HepG2 (cell line): Measurements from ENCODE around the gene AP1AR. TPM values are rescaled to one million over a fixed set of nuclear protein-coding genes. Genes with fewer than 3 reads are reported as not detected.

Source experiments
- ATAC-seq: fragments of 200-7000 bp; cut with Tn5 transposase; 3 replicates; pipeline ENCODE4 v1.9.1; 2020; ENCODE audit warnings: mild to moderate bottlenecking, moderate library complexity
- BruUV-seq: library from RNA; stranded (reverse); fragments of 400-500 nt; replicated peaks from 2 replicates; lab custom pipeline; 2021; lab: Mats Ljungman, UMichigan
- CTCF ChIA-PET: fragments of 300-600 bp; formaldehyde crosslinking; extraction: SDS; loops from one replicate; lab custom pipeline; 2021; ENCODE audit warnings: low total read pairs, inconsistent platforms, low intra/inter-chr PET ratio; lab: Yijun Ruan, JAX
- POLR2A ChIA-PET: fragments of 350-600 bp; sonication (Branson Sonifier 250); formaldehyde crosslinking; loops from one replicate; lab custom pipeline; 2020; ENCODE audit warnings: antibody characterized with exemption, inconsistent platforms; lab: Yijun Ruan, JAX
- DNase-seq: peaks from one replicate; pipeline ENCODE4 v3.0.0-alpha.2; 2015; ENCODE audit warnings: low spot score
- FAIRE-seq: peaks from 3 replicates; lab custom pipeline; 2011; peaks lifted over from hg19 to GRCh38; lab: Jason Lieb, UNC
- H2AFZ ChIP-seq: one replicate; pipeline ENCODE4 v1.6.1; 2011; ENCODE audit warnings: low read length, inconsistent platforms
- H3K27ac ChIP-seq: fragments of 300-600 bp; 3 replicates; pipeline ENCODE4 v1.8.0; 2011; ENCODE audit warnings: mixed run types, mild to moderate bottlenecking, mixed read lengths, low read length, inconsistent platforms; ENCODE audit not compliant: insufficient read depth; ENCODE audit errors: extremely low read length
- H3K27me3 ChIP-seq, 2 experiments: fragments of 200-600 bp in 1 of 2; 2 replicates in 1 of 2; 3 replicates in 1 of 2; pipeline versions ENCODE4 v1.6.0 to v1.8.0; 2011; ENCODE audit warnings: low read length in 2 of 2, mild to moderate bottlenecking in 2 of 2, moderate library complexity in 2 of 2, inconsistent platforms in 1 of 2; ENCODE audit not compliant: insufficient read depth in 2 of 2, control insufficient read depth in 1 of 2
- H3K36me3 ChIP-seq, 2 experiments: fragments of 200-600 bp in 1 of 2; replicated peaks in 1 of 2; 2 replicates in 1 of 2; 3 replicates in 1 of 2; pipeline versions ENCODE4 v1.5.1 to v1.8.0; 2011; ENCODE audit warnings: low read length in 2 of 2, inconsistent platforms in 1 of 2; ENCODE audit not compliant: insufficient read depth in 2 of 2, control insufficient read depth in 1 of 2
- H3K4me1 ChIP-seq: 2 replicates; pipeline ENCODE4 v1.5.1; 2012; ENCODE audit warnings: low read length, inconsistent platforms; ENCODE audit not compliant: insufficient read depth
- H3K4me2 ChIP-seq: 2 replicates; pipeline ENCODE4 v1.6.0; 2011; ENCODE audit warnings: low read depth, low read length, inconsistent platforms
- H3K4me3 ChIP-seq, 3 experiments: fragments of 200-600 bp in 1 of 3; sonication (generic), shearing (Covaris generic) in 1 of 3; replicated peaks in 1 of 3; 2 replicates each; pipeline ENCODE4 v1.5.1; 2011 to 2016; ENCODE audit warnings: low read length in 3 of 3, inconsistent platforms in 2 of 3, low read depth in 2 of 3, mild to moderate bottlenecking in 2 of 3, control low read depth in 1 of 3, mixed read lengths in 1 of 3; ENCODE audit not compliant: insufficient read depth in 1 of 3
- H3K79me2 ChIP-seq: one replicate; pipeline ENCODE4 v1.6.1; 2011; ENCODE audit warnings: low read length, inconsistent platforms; ENCODE audit not compliant: insufficient read depth
- H3K9ac ChIP-seq: 2 replicates; pipeline ENCODE4 v1.6.0; 2011; ENCODE audit warnings: mild to moderate bottlenecking, low read depth, low read length, inconsistent platforms; ENCODE audit not compliant: insufficient read depth
- H3K9me3 ChIP-seq: 2 replicates; pipeline ENCODE4 v1.5.1; 2012; ENCODE audit warnings: mild to moderate bottlenecking, low read length
- H4K20me1 ChIP-seq: 2 replicates; pipeline ENCODE4 v1.6.0; 2011; ENCODE audit warnings: inconsistent platforms, mild to moderate bottlenecking, low read length, moderate library complexity; ENCODE audit not compliant: insufficient read depth
- FOXC1 ChIP-seq: sonication (generic); formaldehyde crosslinking; IDR thresholded peaks from 2 replicates; pipeline ENCODE4 v1.8.0; 2022; ENCODE audit warnings: mild to moderate bottlenecking, missing genetic modification reagents, borderline replicate concordance
- MATR3 ChIP-seq: sonication (generic); formaldehyde crosslinking; IDR thresholded peaks from 2 replicates; pipeline ENCODE4 v1.4.0; 2020; ENCODE audit warnings: missing genetic modification reagents
- MEF2D ChIP-seq: sonication (generic); formaldehyde crosslinking; IDR thresholded peaks from 2 replicates; pipeline ENCODE4 v1.5.1; 2020; ENCODE audit warnings: mild to moderate bottlenecking, missing genetic modification reagents
- ZFP36L1 ChIP-seq: sonication (generic); formaldehyde crosslinking; IDR thresholded peaks from 2 replicates; pipeline ENCODE4 v1.8.0; 2022; ENCODE audit warnings: mild to moderate bottlenecking, missing genetic modification reagents, moderate library complexity
- ZNF557 ChIP-seq: sonication (generic); formaldehyde crosslinking; IDR thresholded peaks from 2 replicates; pipeline ENCODE4 v1.4.0; 2020; ENCODE audit warnings: missing genetic modification reagents
- WGBS: methylation state at CpG from one replicate; pipeline ENCODE4 v1.1.6; 2017; ENCODE audit warnings: low lambda C conversion rate; 5-methylcytosine and 5-hydroxymethylcytosine counted together
- in situ Hi-C: cut with HindIII; loops from 2 replicates; pipeline ENCODE4 v1.10.0; 2017; ENCODE audit warnings: low pct_unique_long_range_greater_than_20kb; ENCODE audit not compliant: extremely low pct_ligation_motif_present
- intact Hi-C: fragments of 100-400 bp; cut with micrococcal nuclease; formaldehyde crosslinking; loops from one replicate; pipeline ENCODE4 v1.10.0; 2022; ENCODE audit not compliant: unreplicated experiment
- polyA plus RNA-seq, 8 experiments: library from polyadenylated mRNA; depleted of rRNA in 3 of 8; stranded (reverse) in 7 of 8; unstranded in 1 of 8; fragments of >200 nt; fragmentation: Illumina TruSeq in 4 of 8; extraction: Trizol in 4 of 8; gene quantifications; 2 replicates each; pipeline versions ENCODE4 v1.2.1 to v1.2.3, GENCODE V29; 2011 to 2016; ENCODE audit warnings: low read depth in 4 of 8, missing spikeins in 1 of 8, mixed read lengths in 1 of 8; ENCODE audit not compliant: insufficient read depth in 1 of 8
- total RNA-seq, 5 experiments: library from RNA; depleted of rRNA; stranded (reverse); fragments of >200 nt; fragmentation: Illumina TruSeq; extraction: Trizol; gene quantifications; 2 replicates each; pipeline ENCODE4 v1.2.3, GENCODE V29; 2016; ENCODE audit warnings: low read depth in 1 of 5

Gene AP1AR
- total and polyA plus RNA-seq, 2 of the 13 experiments (the other 11 are each of a cell fraction or from before 2014, with no cell fraction given), result 24.9 to 39.9 TPM

DNA sequence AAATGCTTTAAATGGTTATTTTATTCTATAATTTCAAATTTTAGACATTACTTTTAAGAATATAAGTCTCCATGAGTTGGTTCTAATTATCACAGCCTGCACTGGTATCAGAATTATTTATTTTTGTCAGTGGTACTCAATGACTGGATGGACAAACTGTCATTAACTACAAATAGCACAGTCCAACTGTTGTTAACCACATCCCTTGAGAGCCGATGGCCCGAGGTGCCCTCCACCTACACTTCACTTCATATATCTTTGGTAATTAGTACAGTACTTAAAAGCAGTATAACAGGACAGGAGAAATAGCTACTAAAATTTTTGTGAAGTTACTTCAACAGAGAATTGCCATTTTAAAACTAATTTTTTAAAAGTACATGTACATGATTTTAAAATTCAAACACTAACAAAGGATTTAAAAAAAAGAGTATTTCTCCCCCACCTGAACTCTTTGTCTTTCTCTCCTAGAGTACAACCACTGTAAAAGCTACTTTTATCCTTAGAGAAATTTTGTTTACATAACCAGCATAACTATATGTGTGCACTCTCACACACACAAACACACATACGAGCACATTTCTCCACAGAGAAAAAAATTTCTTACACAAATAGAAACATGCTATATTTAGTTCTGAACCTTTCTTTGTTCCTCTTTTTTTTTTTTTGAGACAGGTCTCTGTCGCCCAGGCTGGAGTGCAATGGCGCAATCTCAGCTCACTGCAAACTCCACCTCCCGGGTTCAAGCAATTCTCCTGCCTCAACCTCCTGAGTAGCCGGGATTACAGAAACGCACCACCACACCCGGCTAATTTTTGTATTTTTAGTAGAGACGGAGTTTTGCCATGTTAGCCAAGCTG, 47.7 kb downstream of the AP1AR start (continued):
- TF ChIP-seq ZFP36L1 (CRISPR knock-in tag) (no peak), MATR3 (CRISPR knock-in tag) (no peak), FOXC1 (CRISPR knock-in tag) (no peak)

DNA sequence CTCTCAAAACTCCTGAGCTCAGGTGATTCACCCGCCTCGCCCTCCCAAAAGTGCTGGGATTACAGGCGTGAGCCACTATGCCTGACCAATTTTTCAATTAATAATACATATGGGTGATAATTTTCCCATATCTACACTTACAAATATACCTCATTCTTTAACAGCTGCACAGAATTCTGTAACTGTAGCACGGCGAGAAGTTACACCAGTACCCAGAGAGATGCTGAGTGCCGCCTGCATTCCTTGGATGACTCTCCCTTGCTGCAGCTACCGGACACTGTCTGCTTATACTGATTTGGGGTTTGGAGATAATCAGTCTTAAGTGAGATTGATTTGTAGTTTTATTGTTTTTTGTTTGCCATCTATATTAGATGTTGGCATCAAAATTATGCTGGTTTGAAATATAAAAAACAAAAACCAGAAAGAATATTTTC, 48.3 kb downstream of the AP1AR start:
- Histone ChIP-seq H3K9ac (no peak overlapping the region), H3K9me3 (no peaks in the 10 kb centered on the region), H3K36me3 (peaks cover 0 to 3% of the 10 kb centered on the region in 2 experiments; a peak in 1 of 5 replicates), H3K4me3 (no peak overlapping the region), H3K79me2 (no peaks in the 10 kb centered on the region), H3K4me1 (peaks cover 47% of the 10 kb centered on the region), H3K27ac (no peak overlapping the region), H2AFZ (no peak overlapping the region), H3K4me2 (peak overlapping the region; percentile 7; the same call in 1 of the 2 replicates), H4K20me1 (no peaks in the 10 kb centered on the region), H3K27me3 (no peaks in the 10 kb centered on the region)
- BruUV-seq, result no TSS peak
- in situ Hi-C loops, result no loop called here
- POLR2A ChIA-PET, result interaction anchor here (0.8 kb wide), 1 partner anchor 48 kb away, joined by 5 read pairs; the partner anchor contains the start of gene AP1AR
- FAIRE-seq (no peak), DNase-seq (no peak), ATAC-seq (no peak)
- WGBS, result 98% methylated on average over 7 of the region's 7 CpGs
- CTCF ChIA-PET, result no interaction called here
- no peak for TF ChIP-seq ZNF557
- TF ChIP-seq MEF2D (CRISPR knock-in tag), result 0 out of 2 replicates have a peak, but pooled peaks have one; percentile 2
- intact Hi-C loops, result no loop called here
